ENCODE data around the gene CBARP. TPM values are rescaled to one million over a fixed set of nuclear protein-coding genes. Genes with fewer than 3 reads are reported as not detected.
A peak's percentile ranks its signal among the peaks of the same experiment; 100 is the strongest.

Gene CBARP
- total and polyA plus RNA-seq, 9 of the 15 experiments (the other 6 are each of a cell fraction or from before 2014, with no cell fraction given), result 0.03 to 8.9 (median 1.2) TPM; not detected in 1

DNA sequence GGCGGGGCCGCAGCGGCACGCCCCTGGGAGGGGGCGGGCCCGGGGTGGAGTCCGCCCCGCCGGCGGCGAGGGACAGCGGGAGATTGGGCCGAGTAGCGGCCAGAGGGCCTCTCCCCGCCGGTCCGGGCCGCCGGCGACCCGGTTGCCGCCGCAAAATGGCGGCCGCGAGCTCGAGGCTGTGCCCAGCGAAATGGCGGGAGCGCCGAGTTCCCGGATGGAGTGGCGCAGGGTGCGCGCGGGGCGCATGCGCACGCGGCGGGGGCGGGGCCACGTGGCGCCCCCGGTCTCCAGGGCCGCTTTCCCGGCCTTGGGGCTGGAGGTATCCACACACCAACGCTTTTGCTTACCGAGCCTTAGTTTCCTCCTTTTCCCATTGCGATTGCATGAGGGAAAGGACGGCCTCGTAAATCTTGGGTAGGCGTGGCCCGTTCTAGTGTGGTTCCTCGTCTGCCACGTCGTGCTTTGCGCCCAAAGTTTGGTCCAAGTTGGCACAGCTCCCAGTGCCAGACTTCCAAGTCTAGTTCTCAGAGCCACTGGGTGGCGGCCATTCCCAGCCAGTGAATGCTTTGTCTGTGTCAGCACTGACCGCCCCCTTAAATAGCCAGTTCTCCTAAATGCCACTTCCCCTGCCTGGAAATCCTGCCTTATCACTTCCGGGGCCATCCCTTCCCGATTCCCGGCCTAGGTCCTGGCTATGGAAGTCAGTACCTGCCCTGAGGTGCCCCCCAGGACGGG lies 31.8 kb upstream of the CBARP start (continued):
- TF ChIP-seq, protein P1, sequence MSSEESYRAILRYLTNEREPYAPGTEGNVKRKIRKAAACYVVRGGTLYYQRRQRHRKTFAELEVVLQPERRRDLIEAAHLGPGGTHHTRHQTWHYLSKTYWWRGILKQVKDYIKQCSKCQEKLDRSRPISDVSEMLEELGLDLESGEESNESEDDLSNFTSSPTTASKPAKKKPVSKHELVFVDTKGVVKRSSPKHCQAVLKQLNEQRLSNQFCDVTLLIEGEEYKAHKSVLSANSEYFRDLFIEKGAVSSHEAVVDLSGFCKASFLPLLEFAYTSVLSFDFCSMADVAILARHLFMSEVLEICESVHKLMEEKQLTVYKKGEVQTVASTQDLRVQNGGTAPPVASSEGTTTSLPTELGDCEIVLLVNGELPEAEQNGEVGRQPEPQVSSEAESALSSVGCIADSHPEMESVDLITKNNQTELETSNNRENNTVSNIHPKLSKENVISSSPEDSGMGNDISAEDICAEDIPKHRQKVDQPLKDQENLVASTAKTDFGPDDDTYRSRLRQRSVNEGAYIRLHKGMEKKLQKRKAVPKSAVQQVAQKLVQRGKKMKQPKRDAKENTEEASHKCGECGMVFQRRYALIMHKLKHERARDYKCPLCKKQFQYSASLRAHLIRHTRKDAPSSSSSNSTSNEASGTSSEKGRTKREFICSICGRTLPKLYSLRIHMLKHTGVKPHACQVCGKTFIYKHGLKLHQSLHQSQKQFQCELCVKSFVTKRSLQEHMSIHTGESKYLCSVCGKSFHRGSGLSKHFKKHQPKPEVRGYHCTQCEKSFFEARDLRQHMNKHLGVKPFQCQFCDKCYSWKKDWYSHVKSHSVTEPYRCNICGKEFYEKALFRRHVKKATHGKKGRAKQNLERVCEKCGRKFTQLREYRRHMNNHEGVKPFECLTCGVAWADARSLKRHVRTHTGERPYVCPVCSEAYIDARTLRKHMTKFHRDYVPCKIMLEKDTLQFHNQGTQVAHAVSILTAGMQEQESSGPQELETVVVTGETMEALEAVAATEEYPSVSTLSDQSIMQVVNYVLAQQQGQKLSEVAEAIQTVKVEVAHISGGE (CRISPR knock-in tag; IDR thresholded peaks at IDR 0.05), result 0 out of 6 replicates have a peak, but pooled peaks of 1 of the 3 experiments have one; percentile 57
- TF ChIP-seq, protein P2, sequence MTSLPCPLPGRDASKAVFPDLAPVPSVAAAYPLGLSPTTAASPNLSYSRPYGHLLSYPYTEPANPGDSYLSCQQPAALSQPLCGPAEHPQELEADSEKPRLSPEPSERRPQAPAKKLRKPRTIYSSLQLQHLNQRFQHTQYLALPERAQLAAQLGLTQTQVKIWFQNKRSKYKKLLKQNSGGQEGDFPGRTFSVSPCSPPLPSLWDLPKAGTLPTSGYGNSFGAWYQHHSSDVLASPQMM (CRISPR knock-in tag; IDR thresholded peaks at IDR 0.05), result no peak
- TF ChIP-seq LEF1 (IDR thresholded peaks at IDR 0.05) (no peak), ZNF699 (CRISPR knock-in tag; IDR thresholded peaks at IDR 0.05; ENCODE audit: insufficient replicate concordance) (no peak), HLTF (IDR thresholded peaks at IDR 0.05) (no peak), SUPT5H (IDR thresholded peaks at IDR 0.05) (peak; percentile 78), ZNF165 (CRISPR knock-in tag; IDR thresholded peaks at IDR 0.05; ENCODE audit: borderline replicate concordance) (no peak), CEBPB (tag; IDR thresholded peaks at IDR 0.05) (no peak), NFIX (CRISPR knock-in tag; IDR thresholded peaks at IDR 0.05; ENCODE audit: low read depth) (no peak), CAMTA2 (CRISPR knock-in tag; conservative IDR thresholded peaks at IDR 0.05) (0 out of 2 replicates have a peak, but pooled peaks have one; percentile 76), BMI1 (IDR thresholded peaks at IDR 0.05; ENCODE audit: low read length) (no peak), ZNF384 (IDR thresholded peaks at IDR 0.05; ENCODE audit: low read depth, low read length) (no peak; the same call in 1 of the 2 replicates), TARDBP (IDR thresholded peaks at IDR 0.05) (no peak), MTA1 (IDR thresholded peaks at IDR 0.05; ENCODE audit: borderline replicate concordance) (no peak)
- TF ChIP-seq, protein P3, sequence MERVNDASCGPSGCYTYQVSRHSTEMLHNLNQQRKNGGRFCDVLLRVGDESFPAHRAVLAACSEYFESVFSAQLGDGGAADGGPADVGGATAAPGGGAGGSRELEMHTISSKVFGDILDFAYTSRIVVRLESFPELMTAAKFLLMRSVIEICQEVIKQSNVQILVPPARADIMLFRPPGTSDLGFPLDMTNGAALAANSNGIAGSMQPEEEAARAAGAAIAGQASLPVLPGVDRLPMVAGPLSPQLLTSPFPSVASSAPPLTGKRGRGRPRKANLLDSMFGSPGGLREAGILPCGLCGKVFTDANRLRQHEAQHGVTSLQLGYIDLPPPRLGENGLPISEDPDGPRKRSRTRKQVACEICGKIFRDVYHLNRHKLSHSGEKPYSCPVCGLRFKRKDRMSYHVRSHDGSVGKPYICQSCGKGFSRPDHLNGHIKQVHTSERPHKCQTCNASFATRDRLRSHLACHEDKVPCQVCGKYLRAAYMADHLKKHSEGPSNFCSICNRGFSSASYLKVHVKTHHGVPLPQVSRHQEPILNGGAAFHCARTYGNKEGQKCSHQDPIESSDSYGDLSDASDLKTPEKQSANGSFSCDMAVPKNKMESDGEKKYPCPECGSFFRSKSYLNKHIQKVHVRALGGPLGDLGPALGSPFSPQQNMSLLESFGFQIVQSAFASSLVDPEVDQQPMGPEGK (CRISPR knock-in tag; IDR thresholded peaks at IDR 0.05; ENCODE audit: borderline replicate concordance), result no peak
- TF ChIP-seq, protein P4, sequence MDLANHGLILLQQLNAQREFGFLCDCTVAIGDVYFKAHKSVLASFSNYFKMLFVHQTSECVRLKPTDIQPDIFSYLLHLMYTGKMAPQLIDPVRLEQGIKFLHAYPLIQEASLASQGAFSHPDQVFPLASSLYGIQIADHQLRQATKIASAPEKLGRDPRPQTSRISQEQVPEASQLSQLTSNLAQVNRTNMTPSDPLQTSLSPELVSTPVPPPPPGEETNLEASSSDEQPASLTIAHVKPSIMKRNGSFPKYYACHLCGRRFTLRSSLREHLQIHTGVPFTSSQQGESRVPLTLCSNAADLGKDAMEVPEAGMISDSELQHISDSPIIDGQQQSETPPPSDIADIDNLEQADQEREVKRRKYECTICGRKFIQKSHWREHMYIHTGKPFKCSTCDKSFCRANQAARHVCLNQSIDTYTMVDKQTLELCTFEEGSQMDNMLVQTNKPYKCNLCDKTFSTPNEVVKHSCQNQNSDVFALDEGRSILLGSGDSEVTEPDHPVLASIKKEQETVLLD (IDR thresholded peaks at IDR 0.05), result peak; percentile 69; the same call in 1 of the 2 replicates
- TF ChIP-seq, protein P5, sequence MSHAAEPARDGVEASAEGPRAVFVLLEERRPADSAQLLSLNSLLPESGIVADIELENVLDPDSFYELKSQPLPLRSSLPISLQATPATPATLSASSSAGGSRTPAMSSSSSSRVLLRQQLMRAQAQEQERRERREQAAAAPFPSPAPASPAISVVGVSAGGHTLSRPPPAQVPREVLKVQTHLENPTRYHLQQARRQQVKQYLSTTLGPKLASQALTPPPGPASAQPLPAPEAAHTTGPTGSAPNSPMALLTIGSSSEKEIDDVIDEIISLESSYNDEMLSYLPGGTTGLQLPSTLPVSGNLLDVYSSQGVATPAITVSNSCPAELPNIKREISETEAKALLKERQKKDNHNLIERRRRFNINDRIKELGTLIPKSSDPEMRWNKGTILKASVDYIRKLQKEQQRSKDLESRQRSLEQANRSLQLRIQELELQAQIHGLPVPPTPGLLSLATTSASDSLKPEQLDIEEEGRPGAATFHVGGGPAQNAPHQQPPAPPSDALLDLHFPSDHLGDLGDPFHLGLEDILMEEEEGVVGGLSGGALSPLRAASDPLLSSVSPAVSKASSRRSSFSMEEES (CRISPR knock-in tag; IDR thresholded peaks at IDR 0.05), result no peak
- TF ChIP-seq, protein P6, sequence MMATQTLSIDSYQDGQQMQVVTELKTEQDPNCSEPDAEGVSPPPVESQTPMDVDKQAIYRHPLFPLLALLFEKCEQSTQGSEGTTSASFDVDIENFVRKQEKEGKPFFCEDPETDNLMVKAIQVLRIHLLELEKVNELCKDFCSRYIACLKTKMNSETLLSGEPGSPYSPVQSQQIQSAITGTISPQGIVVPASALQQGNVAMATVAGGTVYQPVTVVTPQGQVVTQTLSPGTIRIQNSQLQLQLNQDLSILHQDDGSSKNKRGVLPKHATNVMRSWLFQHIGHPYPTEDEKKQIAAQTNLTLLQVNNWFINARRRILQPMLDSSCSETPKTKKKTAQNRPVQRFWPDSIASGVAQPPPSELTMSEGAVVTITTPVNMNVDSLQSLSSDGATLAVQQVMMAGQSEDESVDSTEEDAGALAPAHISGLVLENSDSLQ (IDR thresholded peaks at IDR 0.05), result peak; percentile 12; the same call in 1 of the 2 replicates

Data from K562 (cell line).